Spleen (tissue), 3 donors: ENCODE results near the gene JARID2.

Source experiments
- POLR2A ChIP-seq, 3 donors: fragments of 450-650 bp; IDR thresholded peaks; one replicate each; pipeline ENCODE4 v1.5.1; 2017; ENCODE audit warnings: antibody characterized with exemption in 3 of 3, mild to moderate bottlenecking in 1 of 3
- POLR2AphosphoS5 ChIP-seq, 3 donors: sonication (generic); formaldehyde crosslinking; IDR thresholded peaks; one replicate each; pipeline ENCODE4 v1.5.1; 2017; ENCODE audit warnings: antibody characterized with exemption in 3 of 3

- TF ChIP-seq POLR2AphosphoS5 (IDR thresholded peaks at IDR 0.05) (peak in 1 of 3 donors; percentile 57), POLR2A (IDR thresholded peaks at IDR 0.05) (no peak)
These were observed 266.3 kb downstream of the JARID2 start for GRCh38 chr6:15512126-15512525.
